H1 (cell line): ENCODE measurements around the gene ASXL1. TPM values are rescaled to one million over a fixed set of nuclear protein-coding genes. Genes with fewer than 3 reads are reported as not detected.

Experiments used
- SP4 ChIP-seq: IDR thresholded peaks from 2 replicates; pipeline ENCODE4 v1.6.1; 2012; ENCODE audit warnings: low read length, inconsistent platforms
- polyA plus RNA-seq, 7 experiments: library from polyadenylated mRNA; depleted of rRNA in 3 of 7; stranded (reverse) in 5 of 7; unstranded in 2 of 7; fragments of >200 nt in 5 of 7; fragments of 200-250 nt in 2 of 7; gene quantifications; 1 replicate in 5 of 7; 2 replicates in 1 of 7; 4 replicates in 1 of 7; pipeline versions ENCODE4 v1.2.1 to v1.2.3, GENCODE V29; 2011 to 2013; ENCODE audit warnings: missing spikeins in 2 of 7, mixed read lengths in 2 of 7
- total RNA-seq: library from RNA; stranded (reverse); fragmentation: NEBNext Ultra II Directional; extraction: Animal tissue kit (Norgen Biotek cat#: 25700); gene quantifications from 2 replicates; pipeline ENCODE4 v1.2.1, GENCODE V29; 2021
- TF ChIP-seq, protein P1 (sequence below): IDR thresholded peaks from 2 replicates; pipeline ENCODE4 v1.6.1; 2012; ENCODE audit warnings: low read length, inconsistent platforms

ASXL1 gene
- total and polyA plus RNA-seq, 2 of the 8 experiments (the other 6 are each of a cell fraction or from before 2014, with no cell fraction given) = 10.6 to 26.5 TPM

GRCh38 chr20:32358632-32358882 lies 426 bp downstream of the ASXL1 start (continued):
- TF ChIP-seq SP4 = no peak
- TF ChIP-seq, protein P1, sequence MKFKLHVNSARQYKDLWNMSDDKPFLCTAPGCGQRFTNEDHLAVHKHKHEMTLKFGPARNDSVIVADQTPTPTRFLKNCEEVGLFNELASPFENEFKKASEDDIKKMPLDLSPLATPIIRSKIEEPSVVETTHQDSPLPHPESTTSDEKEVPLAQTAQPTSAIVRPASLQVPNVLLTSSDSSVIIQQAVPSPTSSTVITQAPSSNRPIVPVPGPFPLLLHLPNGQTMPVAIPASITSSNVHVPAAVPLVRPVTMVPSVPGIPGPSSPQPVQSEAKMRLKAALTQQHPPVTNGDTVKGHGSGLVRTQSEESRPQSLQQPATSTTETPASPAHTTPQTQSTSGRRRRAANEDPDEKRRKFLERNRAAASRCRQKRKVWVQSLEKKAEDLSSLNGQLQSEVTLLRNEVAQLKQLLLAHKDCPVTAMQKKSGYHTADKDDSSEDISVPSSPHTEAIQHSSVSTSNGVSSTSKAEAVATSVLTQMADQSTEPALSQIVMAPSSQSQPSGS = no peak
